OCI-LY3 (cell line): ENCODE data around the gene GRIN1.

Experiments used
- H2AFZ ChIP-seq: fragments of 200-600, 300-600 bp; shearing (Covaris generic); 2 replicates; pipeline ENCODE4 v1.6.0; 2014; ENCODE audit warnings: antibody characterized with exemption, low read depth, low read length
- H3K27ac ChIP-seq: fragments of 200-600, 300-600 bp; sonication (generic); 2 replicates; pipeline ENCODE4 v1.5.1; 2014; ENCODE audit warnings: mild to moderate bottlenecking, low read length, moderate library complexity, mixed read lengths
- H3K27me3 ChIP-seq: fragments of 200-600, 300-600 bp; sonication (generic); 2 replicates; pipeline ENCODE4 v1.6.1; 2014; ENCODE audit warnings: low read depth, low read length, mixed read lengths
- H3K36me3 ChIP-seq: fragments of 200-600, 300-600 bp; sonication (generic); replicated peaks from 2 replicates; pipeline ENCODE3; 2014; ENCODE audit warnings: low read depth, low read length, mixed read lengths
- H3K4me1 ChIP-seq: fragments of 300-600, 200-600 bp; sonication (generic); 2 replicates; pipeline ENCODE4 v1.6.1; 2014; ENCODE audit warnings: low read length, mixed read lengths
- H3K4me2 ChIP-seq: fragments of 200-600, 300-600 bp; sonication (generic); 2 replicates; pipeline ENCODE4 v1.6.1; 2014; ENCODE audit warnings: low read length, mixed read lengths
- H3K4me3 ChIP-seq: fragments of 300-600, 200-600 bp; sonication (generic); 2 replicates; pipeline ENCODE4 v1.5.1; 2014; ENCODE audit warnings: antibody characterized with exemption, mild to moderate bottlenecking, low read length, moderate library complexity
- H3K79me2 ChIP-seq: fragments of 300-600, 200-600 bp; shearing (Covaris generic); 2 replicates; pipeline ENCODE4 v1.6.1; 2014; ENCODE audit warnings: mild to moderate bottlenecking, low read length, mixed read lengths
- H3K9ac ChIP-seq: fragments of 300-600, 200-600 bp; shearing (Covaris generic); 2 replicates; pipeline ENCODE4 v1.6.0; 2014; ENCODE audit warnings: mild to moderate bottlenecking, low read length, moderate library complexity
- H3K9me3 ChIP-seq: fragments of 200-600, 300-600 bp; shearing (Covaris generic); 2 replicates; pipeline ENCODE4 v1.6.1; 2014; ENCODE audit warnings: low read length, mixed read lengths; ENCODE audit not compliant: insufficient read depth
- H4K20me1 ChIP-seq: fragments of 200-600, 300-600 bp; sonication (generic); 2 replicates; pipeline ENCODE4 v1.6.1; 2016; ENCODE audit warnings: low read length, mixed read lengths; ENCODE audit not compliant: insufficient read depth
- EZH2phosphoT487 ChIP-seq: fragments of 200-600 bp; shearing (Covaris generic); IDR thresholded peaks from 2 replicates; pipeline ENCODE4 v1.6.1; 2018; ENCODE audit warnings: antibody characterized with exemption, mixed run types, low read depth
- TF ChIP-seq, protein P1 (sequence below): fragments of 200-600, 300-600 bp; sonication (generic); IDR thresholded peaks from 2 replicates; pipeline ENCODE4 v1.5.1; 2014; ENCODE audit warnings: antibody characterized with exemption, low read length, low read depth

GRIN1 gene

DNA sequence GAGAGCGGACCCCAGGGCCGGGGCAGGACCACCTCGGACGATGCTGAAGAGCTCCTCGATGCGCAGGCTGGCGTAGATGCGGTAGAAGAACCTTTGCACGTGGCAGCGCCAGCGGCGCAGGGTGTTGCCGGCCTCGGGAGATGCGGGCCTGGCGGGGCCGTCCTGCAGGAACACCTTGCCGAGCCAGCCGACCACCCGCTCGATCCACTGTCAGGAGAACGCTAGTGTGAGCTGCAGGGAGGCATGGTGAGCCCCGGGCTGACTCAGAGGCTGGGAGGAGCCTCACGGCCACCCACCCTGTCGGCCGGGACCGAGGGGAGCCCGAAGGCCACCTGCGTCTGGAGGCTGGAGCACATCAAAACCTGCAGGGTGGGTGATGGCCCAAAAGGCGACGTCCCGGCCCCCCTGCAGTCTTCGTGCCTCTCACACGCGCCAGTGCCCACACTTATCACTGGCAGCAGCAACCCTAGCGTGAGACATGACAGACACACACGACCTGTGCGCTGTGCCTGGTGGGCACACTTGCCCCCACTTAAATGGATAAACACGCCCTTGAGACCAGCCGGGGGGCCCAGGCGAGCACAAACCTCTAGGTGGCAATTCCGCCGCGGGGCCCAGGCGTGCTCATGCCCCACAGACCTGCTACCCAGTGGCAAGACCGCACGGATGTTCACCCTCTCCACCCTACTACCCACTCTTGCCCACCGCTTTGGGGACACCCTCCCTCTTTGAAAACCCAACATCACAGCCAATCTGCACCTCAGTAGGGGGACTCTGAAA, 46.1 kb downstream of the GRIN1 start:
- H3K27ac ChIP-seq: no peak overlapping the region
- H2AFZ ChIP-seq: no peak overlapping the region
- H3K4me2 ChIP-seq: no peak overlapping the region
- H4K20me1 ChIP-seq: no peaks in the 10 kb centered on the region
- H3K9ac ChIP-seq: no peak overlapping the region
- peaks cover 39% of the 10 kb centered on the region for H3K79me2 ChIP-seq
- no peaks in the 10 kb centered on the region for H3K9me3 ChIP-seq
- H3K4me3 ChIP-seq: no peak overlapping the region
- peaks cover 16% of the 10 kb centered on the region for H3K4me1 ChIP-seq
- TF ChIP-seq, protein P1, sequence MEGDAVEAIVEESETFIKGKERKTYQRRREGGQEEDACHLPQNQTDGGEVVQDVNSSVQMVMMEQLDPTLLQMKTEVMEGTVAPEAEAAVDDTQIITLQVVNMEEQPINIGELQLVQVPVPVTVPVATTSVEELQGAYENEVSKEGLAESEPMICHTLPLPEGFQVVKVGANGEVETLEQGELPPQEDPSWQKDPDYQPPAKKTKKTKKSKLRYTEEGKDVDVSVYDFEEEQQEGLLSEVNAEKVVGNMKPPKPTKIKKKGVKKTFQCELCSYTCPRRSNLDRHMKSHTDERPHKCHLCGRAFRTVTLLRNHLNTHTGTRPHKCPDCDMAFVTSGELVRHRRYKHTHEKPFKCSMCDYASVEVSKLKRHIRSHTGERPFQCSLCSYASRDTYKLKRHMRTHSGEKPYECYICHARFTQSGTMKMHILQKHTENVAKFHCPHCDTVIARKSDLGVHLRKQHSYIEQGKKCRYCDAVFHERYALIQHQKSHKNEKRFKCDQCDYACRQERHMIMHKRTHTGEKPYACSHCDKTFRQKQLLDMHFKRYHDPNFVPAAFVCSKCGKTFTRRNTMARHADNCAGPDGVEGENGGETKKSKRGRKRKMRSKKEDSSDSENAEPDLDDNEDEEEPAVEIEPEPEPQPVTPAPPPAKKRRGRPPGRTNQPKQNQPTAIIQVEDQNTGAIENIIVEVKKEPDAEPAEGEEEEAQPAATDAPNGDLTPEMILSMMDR: no peak
- TF ChIP-seq EZH2phosphoT487: no peak
- H3K27me3 ChIP-seq: no peaks in the 10 kb centered on the region
- H3K36me3 ChIP-seq: peaks cover 28% of the 10 kb centered on the region

- Histone ChIP-seq H3K4me2 (no peak overlapping the region), H3K36me3 (peaks cover 27% of the 10 kb centered on the region), H3K79me2 (peaks cover 46% of the 10 kb centered on the region)
Observed at GRCh38 chr9:137185921-137186320, 47.0 kb downstream of the GRIN1 start.

DNA sequence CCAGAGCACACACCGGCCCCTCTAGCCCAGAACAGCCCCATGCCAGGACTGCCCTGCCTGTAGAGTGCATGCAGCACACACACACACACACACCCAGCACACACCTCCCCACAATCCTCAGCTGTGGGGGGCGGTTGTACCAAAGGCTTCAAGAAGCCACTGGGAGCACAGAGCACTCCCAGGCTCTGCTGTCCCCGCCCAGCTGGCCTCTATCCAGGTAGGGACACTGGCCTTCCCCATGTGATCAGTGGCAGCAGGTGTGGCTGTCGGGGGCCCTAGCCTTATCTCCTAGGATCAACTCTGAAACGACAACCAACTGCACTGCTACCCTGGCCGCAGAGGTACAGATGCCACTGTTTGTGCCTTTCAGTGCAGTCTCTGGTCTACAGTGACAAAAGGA, 47.4 kb downstream of the GRIN1 start:
- Histone ChIP-seq H3K36me3 (peaks cover 22% of the 10 kb centered on the region), H3K27ac (no peak overlapping the region), H2AFZ (no peak overlapping the region), H4K20me1 (no peaks in the 10 kb centered on the region), H3K4me3 (no peak overlapping the region), H3K27me3 (no peaks in the 10 kb centered on the region), H3K4me1 (peaks cover 18% of the 10 kb centered on the region), H3K4me2 (no peak overlapping the region; the same call in 1 of the 2 replicates), H3K9me3 (no peaks in the 10 kb centered on the region), H3K79me2 (peaks cover 46% of the 10 kb centered on the region), H3K9ac (no peak overlapping the region)
- TF ChIP-seq EZH2phosphoT487: no peak
- TF ChIP-seq, protein P1: no peak

More at GRCh38 chr9:137185921-137186320, 47.0 kb downstream of the GRIN1 start:
- Histone ChIP-seq H3K27ac (no peak overlapping the region), H3K9me3 (no peaks in the 10 kb centered on the region), H3K4me3 (no peak overlapping the region), H3K27me3 (no peaks in the 10 kb centered on the region), H3K9ac (no peak overlapping the region), H2AFZ (no peak overlapping the region), H4K20me1 (no peaks in the 10 kb centered on the region), H3K4me1 (peaks cover 18% of the 10 kb centered on the region)
- TF ChIP-seq, protein P1: no peak
- no peak for TF ChIP-seq EZH2phosphoT487

- Histone ChIP-seq H3K27ac (no peak overlapping the region), H3K4me2 (peak overlapping the region; percentile 87), H3K4me3 (peak overlapping the region; percentile 86), H3K79me2 (peaks cover 46% of the 10 kb centered on the region), H3K36me3 (peaks cover 19% of the 10 kb centered on the region), H3K4me1 (peaks cover 18% of the 10 kb centered on the region), H3K9ac (peak overlapping the region; percentile 74; the same call in 1 of the 2 replicates), H3K9me3 (no peaks in the 10 kb centered on the region), H3K27me3 (no peaks in the 10 kb centered on the region), H2AFZ (no peak overlapping the region), H4K20me1 (no peaks in the 10 kb centered on the region)
- TF ChIP-seq, protein P1: no peak
- no peak for TF ChIP-seq EZH2phosphoT487
Observed at GRCh38 chr9:137187386-137187785, 48.4 kb downstream of the GRIN1 start.
